HepG2 (cell line): ENCODE data around the gene TOPBP1. TPM values are rescaled to one million over a fixed set of nuclear protein-coding genes. Genes with fewer than 3 reads are reported as not detected.
A peak's percentile ranks its signal among the peaks of the same experiment; 100 is the strongest.

Source experiments
- ATF1 ChIP-seq: IDR thresholded peaks from 2 replicates; pipeline ENCODE4 v1.6.1; 2016; ENCODE audit warnings: mild to moderate bottlenecking, control low read depth
- HDAC1 ChIP-seq: sonication (generic); formaldehyde crosslinking; IDR thresholded peaks from 2 replicates; pipeline ENCODE4 v1.5.1; 2020; ENCODE audit warnings: mild to moderate bottlenecking, missing genetic modification reagents
- HNRNPUL1 ChIP-seq: fragments of 200-400 bp; formaldehyde crosslinking; IDR thresholded peaks from 2 replicates; pipeline ENCODE4 v1.6.1; 2017; ENCODE audit warnings: low read depth, mild to moderate bottlenecking, low read length, moderate library complexity
- KLF16 ChIP-seq, 2 experiments: sonication (generic) in 1 of 2; formaldehyde crosslinking in 1 of 2; IDR thresholded peaks; 2 replicates each; pipeline versions ENCODE4 v1.6.1 to v1.8.0; 2016 to 2023; ENCODE audit warnings: missing genetic modification reagents in 2 of 2, missing compliant biosample characterization in 1 of 2
- MAZ ChIP-seq, 2 experiments: sonication (generic) in 1 of 2; formaldehyde crosslinking in 1 of 2; IDR thresholded peaks; 2 replicates each; pipeline versions ENCODE4 v1.5.0 to v1.6.1; 2012 to 2020; ENCODE audit warnings: low read depth in 2 of 2, mild to moderate bottlenecking in 2 of 2, borderline replicate concordance in 1 of 2, improper control_type of control experiment in 1 of 2, low read length in 1 of 2, missing genetic modification reagents in 1 of 2, moderate library complexity in 1 of 2
- MEIS1 ChIP-seq: sonication (generic); formaldehyde crosslinking; IDR thresholded peaks from 2 replicates; pipeline ENCODE4 v1.9.0; 2021; ENCODE audit warnings: mild to moderate bottlenecking, missing genetic modification reagents, moderate library complexity, borderline replicate concordance
- NFE2L2 ChIP-seq: fragments of 150-350 bp; IDR thresholded peaks from 2 replicates; pipeline ENCODE4 v1.6.1; 2014; ENCODE audit warnings: low read length
- POGZ ChIP-seq: sonication (generic); formaldehyde crosslinking; IDR thresholded peaks from 2 replicates; pipeline ENCODE4 v1.4.0; 2020; ENCODE audit warnings: mild to moderate bottlenecking, missing genetic modification reagents
- RAD51 ChIP-seq: fragments of 450-650 bp; IDR thresholded peaks from 2 replicates; pipeline ENCODE4 v1.6.1; 2016; ENCODE audit warnings: borderline replicate concordance
- RBAK ChIP-seq: sonication (generic); formaldehyde crosslinking; IDR thresholded peaks from 2 replicates; pipeline ENCODE4 v1.5.1; 2020; ENCODE audit warnings: mild to moderate bottlenecking, missing genetic modification reagents
- SALL2 ChIP-seq: sonication (generic); formaldehyde crosslinking; IDR thresholded peaks from 2 replicates; pipeline ENCODE4 v1.8.1; 2023; ENCODE audit warnings: mild to moderate bottlenecking, missing genetic modification reagents, inconsistent platforms
- SOX13 ChIP-seq, 3 experiments: fragments of 450-650 bp in 1 of 3; sonication (generic) in 1 of 3; formaldehyde crosslinking in 1 of 3; IDR thresholded peaks in 2 of 3; conservative IDR thresholded peaks in 1 of 3; 2 replicates each; pipeline versions ENCODE4 v1.5.0 to v1.6.1; 2016 to 2020; ENCODE audit warnings: antibody characterized with exemption in 1 of 3, mild to moderate bottlenecking in 1 of 3, missing compliant biosample characterization in 1 of 3, missing genetic modification reagents in 1 of 3, moderate library complexity in 1 of 3
- SRF ChIP-seq: IDR thresholded peaks from 2 replicates; pipeline ENCODE4 v1.6.1; 2011; ENCODE audit warnings: mild to moderate bottlenecking, low read depth, low read length, moderate library complexity
- TRIM24 ChIP-seq: sonication (generic); formaldehyde crosslinking; IDR thresholded peaks from 2 replicates; pipeline ENCODE4 v1.8.0; 2022; ENCODE audit warnings: mild to moderate bottlenecking, missing genetic modification reagents
- ZKSCAN1 ChIP-seq: fragments of 150-350 bp; IDR thresholded peaks from 2 replicates; pipeline ENCODE4 v1.6.1; 2014; ENCODE audit warnings: low read length
- ZMYM4 ChIP-seq: sonication (generic); formaldehyde crosslinking; IDR thresholded peaks from 2 replicates; pipeline ENCODE4 v1.8.1; 2023; ENCODE audit warnings: mild to moderate bottlenecking, missing genetic modification reagents
- ZNF256 ChIP-seq: sonication (generic); formaldehyde crosslinking; conservative IDR thresholded peaks from 2 replicates; pipeline ENCODE4 v1.4.0; 2020; ENCODE audit warnings: missing genetic modification reagents
- ZNF484 ChIP-seq: sonication (generic); formaldehyde crosslinking; IDR thresholded peaks from 2 replicates; pipeline ENCODE4 v1.5.1; 2020; ENCODE audit warnings: mild to moderate bottlenecking, low read depth, missing genetic modification reagents, borderline replicate concordance
- ZNF550 ChIP-seq: sonication (generic); formaldehyde crosslinking; IDR thresholded peaks from 2 replicates; pipeline ENCODE4 v1.4.0; 2020; ENCODE audit warnings: mild to moderate bottlenecking, missing genetic modification reagents, borderline replicate concordance
- ZNF674 ChIP-seq: sonication (generic); formaldehyde crosslinking; IDR thresholded peaks from 2 replicates; pipeline ENCODE4 v1.5.0; 2020; ENCODE audit warnings: low read depth, mild to moderate bottlenecking, missing genetic modification reagents
- ZNF7 ChIP-seq: IDR thresholded peaks from 2 replicates; pipeline ENCODE4 v1.6.1; 2016; ENCODE audit warnings: missing biosample characterization, missing genetic modification reagents
- polyA plus RNA-seq, 8 experiments: library from polyadenylated mRNA; depleted of rRNA in 3 of 8; stranded (reverse) in 7 of 8; unstranded in 1 of 8; fragments of >200 nt; fragmentation: Illumina TruSeq in 4 of 8; extraction: Trizol in 4 of 8; gene quantifications; 2 replicates each; pipeline versions ENCODE4 v1.2.1 to v1.2.3, GENCODE V29; 2011 to 2016; ENCODE audit warnings: low read depth in 4 of 8, missing spikeins in 1 of 8, mixed read lengths in 1 of 8; ENCODE audit not compliant: insufficient read depth in 1 of 8
- total RNA-seq, 5 experiments: library from RNA; depleted of rRNA; stranded (reverse); fragments of >200 nt; fragmentation: Illumina TruSeq; extraction: Trizol; gene quantifications; 2 replicates each; pipeline ENCODE4 v1.2.3, GENCODE V29; 2016; ENCODE audit warnings: low read depth in 1 of 5
- TF ChIP-seq, protein P1 (sequence below): sonication (generic); formaldehyde crosslinking; IDR thresholded peaks from 2 replicates; pipeline ENCODE4 v1.8.1; 2023; ENCODE audit warnings: mild to moderate bottlenecking, missing genetic modification reagents
- TF ChIP-seq, protein P2 (sequence below): sonication (generic); formaldehyde crosslinking; IDR thresholded peaks from 2 replicates; pipeline ENCODE4 v1.4.0; 2020; ENCODE audit warnings: missing genetic modification reagents, low read depth, mild to moderate bottlenecking, borderline replicate concordance
- TF ChIP-seq, protein P3 (sequence below): sonication (generic); formaldehyde crosslinking; IDR thresholded peaks from 2 replicates; pipeline ENCODE4 v1.4.0; 2020; ENCODE audit warnings: mild to moderate bottlenecking, low read depth, missing genetic modification reagents
- TF ChIP-seq, protein P4 (sequence below): sonication (generic); formaldehyde crosslinking; IDR thresholded peaks from 2 replicates; pipeline ENCODE4 v1.5.1; 2020; ENCODE audit warnings: mild to moderate bottlenecking, moderate library complexity, missing genetic modification reagents

TOPBP1 gene
- total and polyA plus RNA-seq, 2 of the 13 experiments (the other 11 are each of a cell fraction or from before 2014, with no cell fraction given) = 24.3 to 42.9 TPM

DNA sequence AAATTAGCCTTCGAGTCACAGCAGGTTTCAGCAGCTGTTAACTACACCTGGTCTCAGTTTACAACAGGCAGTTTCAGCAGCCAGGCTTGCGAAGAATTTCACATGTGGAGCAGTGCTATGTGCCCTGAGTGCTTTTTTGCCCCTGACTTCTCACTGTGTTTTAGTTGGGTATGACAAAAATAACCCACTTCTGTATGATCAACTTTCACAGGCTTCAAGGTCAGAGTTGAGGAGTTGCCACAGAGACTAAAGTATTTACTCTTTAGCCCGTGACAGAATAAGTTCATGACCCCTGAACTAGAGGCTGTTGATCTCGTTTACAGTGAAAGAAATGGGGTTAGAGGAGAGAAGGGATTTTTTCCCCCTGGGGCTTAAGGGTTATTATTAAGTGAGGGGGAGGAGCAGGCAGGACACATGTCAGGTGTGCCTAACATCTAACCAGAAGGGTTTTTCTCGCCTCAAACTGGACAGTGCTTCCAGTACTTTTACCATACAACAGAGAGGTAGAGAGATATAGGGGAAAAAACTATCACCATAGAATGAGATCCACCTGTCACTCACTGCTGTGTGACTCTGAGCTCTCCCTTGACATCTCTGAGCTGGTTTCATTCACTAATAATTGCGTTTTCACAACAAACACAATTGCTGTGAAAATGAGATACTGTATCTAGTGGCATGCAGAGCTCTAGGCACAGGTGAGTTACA lies 14.0 kb upstream of the TOPBP1 start (continued):
- TF ChIP-seq SOX13 (IDR thresholded peaks at IDR 0.05) (no peak; the same call in 1 of the 2 replicates), SOX13 (CRISPR knock-in tag; conservative IDR thresholded peaks at IDR 0.05 in 1 of 2, IDR thresholded peaks at IDR 0.05 in 1 of 2) (peak in 1 of 2 experiments; percentile 90; a peak in 2 of 4 replicates), ZNF7 (no peak), ZNF484 (CRISPR knock-in tag) (no peak), TRIM24 (CRISPR knock-in tag) (no peak), HNRNPUL1 (no peak), ZNF550 (CRISPR knock-in tag) (no peak), HDAC1 (CRISPR knock-in tag) (peak; percentile 71), SALL2 (CRISPR knock-in tag) (no peak), SRF (no peak), ZKSCAN1 (no peak), KLF16 (CRISPR knock-in tag; IDR thresholded peaks at IDR 0.05) (peak in 1 of 2 experiments; percentile 85; a peak in 1 of 4 replicates), MAZ (IDR thresholded peaks at IDR 0.05; ENCODE audit: borderline replicate concordance, low read depth, low read length) (0 out of 2 replicates have a peak, but pooled peaks have one; percentile 26), MAZ (CRISPR knock-in tag; IDR thresholded peaks at IDR 0.05; ENCODE audit: low read depth) (no peak), ZNF256 (no peak), ATF1 (CRISPR knock-in tag) (peak; percentile 46; the same call in 1 of the 2 replicates), RBAK (CRISPR knock-in tag) (no peak), ZNF674 (no peak), MEIS1 (CRISPR knock-in tag) (peak; percentile 57), ZMYM4 (peak; percentile 66; the same call in 1 of the 2 replicates), POGZ (peak; percentile 46; the same call in 1 of the 2 replicates), RAD51 (no peak), NFE2L2 (no peak)
- TF ChIP-seq, protein P1, sequence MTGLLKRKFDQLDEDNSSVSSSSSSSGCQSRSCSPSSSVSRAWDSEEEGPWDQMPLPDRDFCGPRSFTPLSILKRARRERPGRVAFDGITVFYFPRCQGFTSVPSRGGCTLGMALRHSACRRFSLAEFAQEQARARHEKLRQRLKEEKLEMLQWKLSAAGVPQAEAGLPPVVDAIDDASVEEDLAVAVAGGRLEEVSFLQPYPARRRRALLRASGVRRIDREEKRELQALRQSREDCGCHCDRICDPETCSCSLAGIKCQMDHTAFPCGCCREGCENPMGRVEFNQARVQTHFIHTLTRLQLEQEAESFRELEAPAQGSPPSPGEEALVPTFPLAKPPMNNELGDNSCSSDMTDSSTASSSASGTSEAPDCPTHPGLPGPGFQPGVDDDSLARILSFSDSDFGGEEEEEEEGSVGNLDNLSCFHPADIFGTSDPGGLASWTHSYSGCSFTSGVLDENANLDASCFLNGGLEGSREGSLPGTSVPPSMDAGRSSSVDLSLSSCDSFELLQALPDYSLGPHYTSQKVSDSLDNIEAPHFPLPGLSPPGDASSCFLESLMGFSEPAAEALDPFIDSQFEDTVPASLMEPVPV = no peak
- TF ChIP-seq, protein P2, sequence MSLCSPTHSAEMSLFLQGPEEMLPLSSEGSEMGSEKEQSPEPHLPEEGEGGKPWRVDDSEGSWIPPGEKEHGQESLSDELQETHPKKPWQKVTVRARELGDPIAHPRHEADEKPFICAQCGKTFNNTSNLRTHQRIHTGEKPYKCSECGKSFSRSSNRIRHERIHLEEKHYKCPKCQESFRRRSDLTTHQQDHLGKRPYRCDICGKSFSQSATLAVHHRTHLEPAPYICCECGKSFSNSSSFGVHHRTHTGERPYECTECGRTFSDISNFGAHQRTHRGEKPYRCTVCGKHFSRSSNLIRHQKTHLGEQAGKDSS = no peak
- TF ChIP-seq, protein P3, sequence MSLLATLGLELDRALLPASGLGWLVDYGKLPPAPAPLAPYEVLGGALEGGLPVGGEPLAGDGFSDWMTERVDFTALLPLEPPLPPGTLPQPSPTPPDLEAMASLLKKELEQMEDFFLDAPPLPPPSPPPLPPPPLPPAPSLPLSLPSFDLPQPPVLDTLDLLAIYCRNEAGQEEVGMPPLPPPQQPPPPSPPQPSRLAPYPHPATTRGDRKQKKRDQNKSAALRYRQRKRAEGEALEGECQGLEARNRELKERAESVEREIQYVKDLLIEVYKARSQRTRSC (CRISPR knock-in tag) = no peak
- TF ChIP-seq, protein P4, sequence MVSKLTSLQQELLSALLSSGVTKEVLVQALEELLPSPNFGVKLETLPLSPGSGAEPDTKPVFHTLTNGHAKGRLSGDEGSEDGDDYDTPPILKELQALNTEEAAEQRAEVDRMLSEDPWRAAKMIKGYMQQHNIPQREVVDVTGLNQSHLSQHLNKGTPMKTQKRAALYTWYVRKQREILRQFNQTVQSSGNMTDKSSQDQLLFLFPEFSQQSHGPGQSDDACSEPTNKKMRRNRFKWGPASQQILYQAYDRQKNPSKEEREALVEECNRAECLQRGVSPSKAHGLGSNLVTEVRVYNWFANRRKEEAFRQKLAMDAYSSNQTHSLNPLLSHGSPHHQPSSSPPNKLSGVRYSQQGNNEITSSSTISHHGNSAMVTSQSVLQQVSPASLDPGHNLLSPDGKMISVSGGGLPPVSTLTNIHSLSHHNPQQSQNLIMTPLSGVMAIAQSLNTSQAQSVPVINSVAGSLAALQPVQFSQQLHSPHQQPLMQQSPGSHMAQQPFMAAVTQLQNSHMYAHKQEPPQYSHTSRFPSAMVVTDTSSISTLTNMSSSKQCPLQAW = peak; percentile 89
